ENCODE results near the gene SARDH. TPM values are rescaled to one million over a fixed set of nuclear protein-coding genes. Genes with fewer than 3 reads are reported as not detected.

SARDH gene
- total and polyA plus RNA-seq, 7 donors: 0.49 to 3.0 (median 1.9) TPM; not detected in 1

- Histone ChIP-seq H3K4me3 (no peak overlapping the region), H3K4me1 (peaks cover 0 to 4% (median 0%) of the 10 kb centered on the region in 4 donors), H3K9me3 (peaks cover 0 to 5% (median 3%) of the 10 kb centered on the region in 4 donors), H3K36me3 (no peaks in the 10 kb centered on the region), H3K27me3 (peaks cover 0 to 28% (median 2%) of the 10 kb centered on the region in 3 donors), H3K27ac (no peak overlapping the region)
- TF ChIP-seq POLR2AphosphoS5 (IDR thresholded peaks at IDR 0.05) (no peak), POLR2A (IDR thresholded peaks at IDR 0.05) (no peak), CTCF (IDR thresholded peaks at IDR 0.05) (no peak), EP300 (IDR thresholded peaks at IDR 0.05) (no peak)
- 48 to 74% methylated on average over 5 of the region's 5 CpGs for WGBS, 2 donors
- intact Hi-C loops (cut with DNase I): no loop called here
- DNase-seq: no peak
Observed at GRCh38 chr9:133622555-133622954, 115.6 kb downstream of the SARDH start.

- Histone ChIP-seq H3K36me3 (no peaks in the 10 kb centered on the region), H3K27ac (no peak overlapping the region), H3K4me3 (no peak overlapping the region), H3K9me3 (peaks cover 0 to 5% (median 3%) of the 10 kb centered on the region in 4 donors), H3K4me1 (peaks cover 0 to 4% (median 0%) of the 10 kb centered on the region in 4 donors), H3K27me3 (peaks cover 0 to 36% (median 9%) of the 10 kb centered on the region in 3 donors)
- no peak for DNase-seq
- TF ChIP-seq POLR2A (IDR thresholded peaks at IDR 0.05): no peak
- TF ChIP-seq POLR2AphosphoS5 (IDR thresholded peaks at IDR 0.05): no peak
- TF ChIP-seq EP300 (IDR thresholded peaks at IDR 0.05): no peak
- no peak for TF ChIP-seq CTCF (IDR thresholded peaks at IDR 0.05)
- 70 to 74% methylated on average over 11 of the region's 11 CpGs for WGBS, 2 donors
- intact Hi-C loops (cut with DNase I): no loop called here
Observed at GRCh38 chr9:133621725-133622267, 116.4 kb downstream of the SARDH start.

GRCh38 chr9:133619791-133620190, 118.4 kb downstream of the SARDH start:
- Histone ChIP-seq H3K36me3 (no peaks in the 10 kb centered on the region), H3K4me3 (no peak overlapping the region), H3K27ac (no peak overlapping the region), H3K27me3 (peaks cover 0 to 56% (median 23%) of the 10 kb centered on the region in 3 donors), H3K4me1 (peaks cover 0 to 4% (median 0%) of the 10 kb centered on the region in 4 donors), H3K9me3 (no peaks in the 10 kb centered on the region)
- no peak for DNase-seq
- intact Hi-C loops (cut with DNase I): no loop called here
- 8 to 12% methylated on average over 8 of the region's 8 CpGs for WGBS, 2 donors
- TF ChIP-seq EP300 (IDR thresholded peaks at IDR 0.05) (no peak), POLR2AphosphoS5 (IDR thresholded peaks at IDR 0.05) (no peak), POLR2A (IDR thresholded peaks at IDR 0.05) (no peak), CTCF (IDR thresholded peaks at IDR 0.05) (no peak)

GRCh38 chr9:133618726-133619125, 119.4 kb downstream of the SARDH start:
- intact Hi-C loops (cut with DNase I): no loop called here
- Histone ChIP-seq H3K27ac (no peak overlapping the region), H3K4me3 (no peak overlapping the region), H3K27me3 (peaks cover 0 to 66% (median 27%) of the 10 kb centered on the region in 3 donors), H3K36me3 (no peaks in the 10 kb centered on the region), H3K4me1 (peaks cover 0 to 4% (median 0%) of the 10 kb centered on the region in 4 donors), H3K9me3 (no peaks in the 10 kb centered on the region)
- no peak for DNase-seq
- 83 to 84% methylated on average over 10 of the region's 10 CpGs for WGBS, 2 donors
- no peak for TF ChIP-seq CTCF (IDR thresholded peaks at IDR 0.05)
- no peak for TF ChIP-seq EP300 (IDR thresholded peaks at IDR 0.05)
- TF ChIP-seq POLR2AphosphoS5 (IDR thresholded peaks at IDR 0.05): no peak
- TF ChIP-seq POLR2A (IDR thresholded peaks at IDR 0.05): no peak
